PC-9 (cell line): ENCODE data around the gene RBM45. TPM values are rescaled to one million over a fixed set of nuclear protein-coding genes. Genes with fewer than 3 reads are reported as not detected.

Experiments used
- BruUV-seq: library from RNA; stranded (reverse); fragments of 400-500 nt; replicated peaks from 2 replicates; lab custom pipeline; 2021; lab: Mats Ljungman, UMichigan
- CTCF ChIA-PET: fragments of 300-600 bp; sonication (Branson Sonifier 250); formaldehyde crosslinking; loops from one replicate; lab custom pipeline; 2022; ENCODE audit warnings: antibody characterized with exemption; lab: Charles Lee
- POLR2A ChIA-PET: fragments of 300-600 bp; sonication (Branson Sonifier 250); formaldehyde crosslinking; loops from one replicate; lab custom pipeline; 2022; ENCODE audit warnings: antibody characterized with exemption; ENCODE audit not compliant: unreplicated experiment; lab: Charles Lee
- DNase-seq, 2 experiments: peaks; one replicate each; pipeline versions ENCODE4 v3.0.0 to v3.0.0-alpha.2; 2015 to 2022; ENCODE audit warnings: mixed read lengths in 1 of 2
- H2AFZ ChIP-seq: fragments of 200-600 bp; sonication (generic); 2 replicates; pipeline ENCODE4 v1.8.1; 2017; ENCODE audit warnings: antibody characterized with exemption
- H3F3A ChIP-seq: fragments of 200-600 bp; sonication (generic); 2 replicates; pipeline ENCODE4 v1.8.1; 2017; ENCODE audit warnings: antibody characterized with exemption, mild to moderate bottlenecking, low read depth; ENCODE audit not compliant: insufficient read depth
- H3K27ac ChIP-seq: fragments of 200-600 bp; sonication (generic); 2 replicates; pipeline ENCODE4 v1.6.1; 2016; ENCODE audit warnings: mixed run types
- H3K27me3 ChIP-seq: fragments of 200-600 bp; sonication (generic); 2 replicates; pipeline ENCODE4 v1.6.1; 2016; ENCODE audit warnings: low read depth, mixed run types; ENCODE audit not compliant: insufficient read depth
- H3K36me3 ChIP-seq: fragments of 200-600 bp; sonication (generic); 2 replicates; pipeline ENCODE4 v1.6.1; 2016; ENCODE audit warnings: low read depth, mixed run types
- H3K4me1 ChIP-seq: fragments of 200-600 bp; sonication (generic); replicated peaks from 2 replicates; pipeline ENCODE4 v1.6.1; 2016; ENCODE audit warnings: mixed run types; ENCODE audit not compliant: insufficient read depth
- H3K4me2 ChIP-seq: fragments of 200-600 bp; sonication (generic); 2 replicates; pipeline ENCODE4 v1.6.1; 2017; ENCODE audit warnings: mixed run types
- H3K4me3 ChIP-seq: fragments of 200-600 bp; sonication (generic); 2 replicates; pipeline ENCODE4 v1.6.1; 2016; ENCODE audit warnings: mixed run types
- H3K79me2 ChIP-seq: fragments of 200-600 bp; sonication (generic); 2 replicates; pipeline ENCODE4 v1.6.1; 2017; ENCODE audit warnings: low read depth, mixed run types
- H3K9me2 ChIP-seq: fragments of 200-600 bp; sonication (generic); 2 replicates; pipeline ENCODE4 v1.8.1; 2017; ENCODE audit warnings: mild to moderate bottlenecking; ENCODE audit not compliant: insufficient read depth
- H3K9me3 ChIP-seq: fragments of 200-600 bp; sonication (generic); 2 replicates; pipeline ENCODE4 v1.8.1; 2016; ENCODE audit warnings: low read depth; ENCODE audit not compliant: insufficient read depth
- H4K20me1 ChIP-seq: fragments of 200-600 bp; sonication (generic); 2 replicates; pipeline ENCODE4 v1.8.1; 2017; ENCODE audit not compliant: insufficient read depth
- EZH2 ChIP-seq: fragments of 200-600 bp; sonication (generic); IDR thresholded peaks from 2 replicates; pipeline ENCODE4 v1.8.0; 2017; ENCODE audit warnings: antibody characterized with exemption, low read depth
- intact Hi-C: fragments of 100-400 bp; cut with micrococcal nuclease; formaldehyde crosslinking; loops from one replicate; pipeline ENCODE4 v1.10.0; 2022; ENCODE audit not compliant: unreplicated experiment
- total RNA-seq: library from RNA; stranded (reverse); gene quantifications from 2 replicates; pipeline ENCODE4 v1.2.3, GENCODE V29; 2021
- TF ChIP-seq, protein P1 (sequence below): fragments of 200-600 bp; sonication (generic); conservative IDR thresholded peaks from 2 replicates; pipeline ENCODE4 v1.6.1; 2017; ENCODE audit warnings: mixed run types, antibody characterized with exemption, mild to moderate bottlenecking, moderate library complexity

The RBM45 gene
- total RNA-seq, 1 experiment from 2014 or later, result 12.6 TPM

DNA sequence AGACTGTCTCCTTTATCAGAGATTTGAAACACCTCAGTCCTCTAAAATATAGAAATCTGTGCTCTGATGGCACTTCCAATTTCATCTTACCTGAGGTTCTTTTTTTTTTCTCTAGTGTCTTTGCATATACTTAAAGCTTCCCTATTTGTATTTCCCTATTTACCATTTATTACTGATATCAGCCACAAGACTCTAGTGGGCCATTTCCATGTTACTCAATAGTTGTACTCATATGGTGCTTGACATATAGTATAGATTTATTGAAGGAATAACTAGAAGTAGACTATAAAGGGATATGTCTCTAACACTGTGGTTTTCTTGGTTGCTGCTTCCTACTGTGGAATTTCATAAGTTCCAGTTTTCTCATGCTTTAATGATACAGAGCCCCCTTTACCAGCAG is 3.0 kb downstream of the RBM45 start:
- Histone ChIP-seq H3K9me3 (no peaks in the 10 kb centered on the region), H3K9me2 (no peaks in the 10 kb centered on the region), H3K4me1 (peaks cover 15% of the 10 kb centered on the region), H3F3A (no peaks in the 10 kb centered on the region), H2AFZ (no peak overlapping the region), H3K27me3 (no peaks in the 10 kb centered on the region), H3K4me3 (no peak overlapping the region), H3K4me2 (no peak overlapping the region), H3K27ac (no peak overlapping the region), H3K79me2 (peaks cover 8% of the 10 kb centered on the region; the same call in 1 of the 2 replicates), H3K36me3 (no peaks in the 10 kb centered on the region), H4K20me1 (no peaks in the 10 kb centered on the region)
- no peak for DNase-seq
- TF ChIP-seq, protein P1, sequence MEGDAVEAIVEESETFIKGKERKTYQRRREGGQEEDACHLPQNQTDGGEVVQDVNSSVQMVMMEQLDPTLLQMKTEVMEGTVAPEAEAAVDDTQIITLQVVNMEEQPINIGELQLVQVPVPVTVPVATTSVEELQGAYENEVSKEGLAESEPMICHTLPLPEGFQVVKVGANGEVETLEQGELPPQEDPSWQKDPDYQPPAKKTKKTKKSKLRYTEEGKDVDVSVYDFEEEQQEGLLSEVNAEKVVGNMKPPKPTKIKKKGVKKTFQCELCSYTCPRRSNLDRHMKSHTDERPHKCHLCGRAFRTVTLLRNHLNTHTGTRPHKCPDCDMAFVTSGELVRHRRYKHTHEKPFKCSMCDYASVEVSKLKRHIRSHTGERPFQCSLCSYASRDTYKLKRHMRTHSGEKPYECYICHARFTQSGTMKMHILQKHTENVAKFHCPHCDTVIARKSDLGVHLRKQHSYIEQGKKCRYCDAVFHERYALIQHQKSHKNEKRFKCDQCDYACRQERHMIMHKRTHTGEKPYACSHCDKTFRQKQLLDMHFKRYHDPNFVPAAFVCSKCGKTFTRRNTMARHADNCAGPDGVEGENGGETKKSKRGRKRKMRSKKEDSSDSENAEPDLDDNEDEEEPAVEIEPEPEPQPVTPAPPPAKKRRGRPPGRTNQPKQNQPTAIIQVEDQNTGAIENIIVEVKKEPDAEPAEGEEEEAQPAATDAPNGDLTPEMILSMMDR, result no peak
- TF ChIP-seq EZH2, result no peak
- BruUV-seq, result no TSS peak
- ChIA-PET CTCF (interaction anchor here (0.6 kb wide), 2 partner anchors 275 to 784 kb away, joined by 4 to 6 read pairs; no protein-coding TSS in a partner anchor), POLR2A (no interaction called here)
- intact Hi-C loops, result loop anchor here (10.0 kb wide), 1 partner anchor 310 kb away; no protein-coding TSS in a partner anchor

DNA sequence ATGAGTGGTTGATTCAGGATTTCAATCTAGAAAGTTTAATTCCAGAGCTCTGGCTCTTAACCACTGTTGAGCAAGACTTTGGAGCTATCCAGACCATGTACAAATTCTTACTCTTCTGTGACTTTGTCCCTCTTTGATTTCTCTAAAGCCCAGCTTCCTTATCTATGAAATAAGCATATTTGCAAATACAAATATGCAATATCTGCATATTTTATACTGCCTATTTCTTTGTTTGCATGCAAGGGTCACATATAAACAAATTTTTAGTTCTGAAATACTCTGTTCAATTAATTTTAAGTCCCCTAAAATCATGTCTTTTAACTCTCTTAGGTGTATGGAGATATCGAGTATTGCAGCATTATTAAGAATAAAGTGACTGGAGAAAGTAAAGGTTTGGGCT is 5.5 kb downstream of the RBM45 start:
- TF ChIP-seq, protein P1, result no peak
- Histone ChIP-seq H3K36me3 (peaks cover 4% of the 10 kb centered on the region; the same call in 1 of the 2 replicates), H3K9me3 (no peaks in the 10 kb centered on the region), H3K79me2 (peaks cover 8% of the 10 kb centered on the region; the same call in 1 of the 2 replicates), H3K4me1 (peaks cover 10% of the 10 kb centered on the region), H3K4me2 (no peak overlapping the region), H3K27ac (no peak overlapping the region), H3K9me2 (no peaks in the 10 kb centered on the region), H3F3A (no peaks in the 10 kb centered on the region), H3K4me3 (no peak overlapping the region), H2AFZ (no peak overlapping the region), H4K20me1 (no peaks in the 10 kb centered on the region), H3K27me3 (no peaks in the 10 kb centered on the region)
- POLR2A ChIA-PET, result interaction anchor here (0.5 kb wide), 1 partner anchor 969 kb away, joined by 11 read pairs; no protein-coding TSS in a partner anchor
- BruUV-seq, result no TSS peak
- CTCF ChIA-PET, result no interaction called here
- intact Hi-C loops, result loop anchor here (10.0 kb wide), 1 partner anchor 313 kb away; no protein-coding TSS in a partner anchor
- no peak for DNase-seq

DNA sequence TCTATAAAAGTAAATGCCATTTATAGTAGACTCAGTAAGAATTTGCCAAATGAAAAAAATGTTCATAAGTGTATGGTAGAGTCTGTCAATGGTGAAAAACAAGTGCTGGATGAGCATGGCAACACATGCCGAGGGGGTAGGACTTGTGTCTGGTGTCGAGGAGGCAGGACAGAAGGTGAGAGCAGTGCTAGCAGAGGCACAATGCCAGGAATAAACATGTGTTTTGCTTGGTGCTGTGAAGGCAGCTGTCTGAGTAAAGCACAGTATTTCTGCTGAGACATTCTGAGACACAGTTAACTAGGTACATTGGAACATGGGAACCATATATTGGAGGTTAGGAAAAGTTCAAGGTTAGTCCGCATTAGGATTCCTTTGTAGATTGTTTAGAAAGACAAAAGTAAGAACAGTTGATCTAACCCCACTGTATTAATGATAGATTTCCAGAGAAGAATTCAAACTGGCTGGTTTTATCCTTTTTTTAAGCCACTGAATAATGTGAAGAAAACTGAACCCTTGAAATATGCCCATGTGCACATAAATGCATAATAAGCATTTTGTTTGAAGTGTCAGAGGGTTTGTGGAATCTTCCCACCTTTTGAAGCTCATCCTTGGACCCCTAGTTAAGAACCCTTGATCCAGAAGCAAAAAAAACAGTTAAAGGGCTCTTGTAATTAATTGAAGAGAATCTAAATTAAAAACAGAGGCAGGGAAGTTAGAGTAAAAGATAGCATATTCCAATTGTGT is 7.1 kb downstream of the RBM45 start:
- no peaks in the 10 kb centered on the region for H3K27me3 ChIP-seq
- CTCF ChIA-PET, result interaction anchor here (0.9 to 1.1 kb wide), 2 partner anchors 300 to 396 kb away, joined by 3 to 4 read pairs; no protein-coding TSS in a partner anchor
- no peaks in the 10 kb centered on the region for H4K20me1 ChIP-seq
- POLR2A ChIA-PET, result no interaction called here
- DNase-seq, result no peak
- H3F3A ChIP-seq, result no peaks in the 10 kb centered on the region
- no peak overlapping the region for H3K4me3 ChIP-seq
- H3K4me2 ChIP-seq, result no peak overlapping the region
- H3K9me2 ChIP-seq, result no peaks in the 10 kb centered on the region
- BruUV-seq, result no TSS peak
- TF ChIP-seq, protein P1, result no peak
- TF ChIP-seq EZH2, result no peak
- H3K27ac ChIP-seq, result no peak overlapping the region
- intact Hi-C loops, result loop anchor here (10.0 kb wide), 1 partner anchor 315 kb away; no protein-coding TSS in a partner anchor
- no peaks in the 10 kb centered on the region for H3K9me3 ChIP-seq
- H3K36me3 ChIP-seq, result peaks cover 12% of the 10 kb centered on the region; the same call in 1 of the 2 replicates
- H2AFZ ChIP-seq, result no peak overlapping the region
- H3K4me1 ChIP-seq, result no peaks in the 10 kb centered on the region
- no peaks in the 10 kb centered on the region for H3K79me2 ChIP-seq
